PC-3 (cell line): ENCODE measurements around the gene FGFR3.

ENCODE experiments used
- CTCF ChIP-seq: fragments of 300-600 bp; sonication (generic); conservative IDR thresholded peaks from 2 replicates; pipeline ENCODE4 v1.5.1; 2017; ENCODE audit warnings: antibody characterized with exemption, low read depth, mild to moderate bottlenecking, low read length
- EZH2 ChIP-seq: fragments of 300-600 bp; sonication (generic); IDR thresholded peaks from one replicate; pipeline ENCODE4 v1.6.1; 2017; ENCODE audit warnings: antibody characterized with exemption, mild to moderate bottlenecking, low read length; ENCODE audit not compliant: unreplicated experiment
- EZH2phosphoT487 ChIP-seq: fragments of 300-600 bp; sonication (generic); IDR thresholded peaks from 2 replicates; pipeline ENCODE4 v1.6.1; 2018; ENCODE audit warnings: mild to moderate bottlenecking, antibody characterized with exemption, low read length, borderline replicate concordance

- TF ChIP-seq CTCF: no peak
- TF ChIP-seq EZH2phosphoT487: no peak
- TF ChIP-seq EZH2: no peak
Measured at GRCh38 chr4:1855333-1856070, 62.4 kb downstream of the FGFR3 start.
